Skeletal muscle cell (primary cell): ENCODE data around the gene HIVEP2.
A peak's percentile ranks its signal among the peaks of the same experiment; 100 is the strongest.

ENCODE experiments used
- DNase-seq: peaks from one replicate; pipeline ENCODE4 v3.0.0-alpha.2; 2010; ENCODE audit warnings: low read depth
- H3K4me3 ChIP-seq: 2 replicates; pipeline ENCODE4 v1.5.1; 2011; ENCODE audit warnings: low read depth, mild to moderate bottlenecking, control low read depth, low read length, moderate library complexity

HIVEP2 gene

GRCh38 chr6:142872376-142872775, 72.6 kb downstream of the HIVEP2 start:
- no peak overlapping the region for H3K4me3 ChIP-seq
- no peak for DNase-seq

- DNase-seq: peak; percentile 81
- no peak overlapping the region for H3K4me3 ChIP-seq
Observed at GRCh38 chr6:142871910-142872331, 73.1 kb downstream of the HIVEP2 start.

- no peak overlapping the region for H3K4me3 ChIP-seq
- no peak for DNase-seq
Observed at GRCh38 chr6:142870787-142871415, 74.1 kb downstream of the HIVEP2 start.

- no peak for DNase-seq
- H3K4me3 ChIP-seq: no peak overlapping the region
Observed at GRCh38 chr6:142868917-142869316, 76.1 kb downstream of the HIVEP2 start.

- H3K4me3 ChIP-seq: no peak overlapping the region
- DNase-seq: no peak
Observed at GRCh38 chr6:142867988-142868812, 76.8 kb downstream of the HIVEP2 start.

GRCh38 chr6:142867355-142867801, 77.6 kb downstream of the HIVEP2 start:
- DNase-seq: peak; percentile 57
- no peak overlapping the region for H3K4me3 ChIP-seq

GRCh38 chr6:142863981-142864380, 81.0 kb downstream of the HIVEP2 start:
- no peak for DNase-seq
- H3K4me3 ChIP-seq: no peak overlapping the region

GRCh38 chr6:142861711-142862110, 83.3 kb downstream of the HIVEP2 start:
- no peak for DNase-seq
- no peak overlapping the region for H3K4me3 ChIP-seq

GRCh38 chr6:142860498-142860897, 84.5 kb downstream of the HIVEP2 start:
- DNase-seq: no peak
- H3K4me3 ChIP-seq: no peak overlapping the region

GRCh38 chr6:142857796-142858555, 87.0 kb downstream of the HIVEP2 start:
- no peak overlapping the region for H3K4me3 ChIP-seq
- DNase-seq: no peak

- no peak for DNase-seq
- H3K4me3 ChIP-seq: no peak overlapping the region
Observed at GRCh38 chr6:142857233-142857761, 87.7 kb downstream of the HIVEP2 start.

GRCh38 chr6:142856624-142857232, 88.2 kb downstream of the HIVEP2 start:
- no peak for DNase-seq
- no peak overlapping the region for H3K4me3 ChIP-seq

- H3K4me3 ChIP-seq: no peak overlapping the region
- no peak for DNase-seq
Observed at GRCh38 chr6:142855893-142856623, 88.9 kb downstream of the HIVEP2 start.

GRCh38 chr6:142854589-142855488, 90.1 kb downstream of the HIVEP2 start:
- no peak for DNase-seq
- H3K4me3 ChIP-seq: no peak overlapping the region

GRCh38 chr6:142853244-142854180, 91.5 kb downstream of the HIVEP2 start:
- H3K4me3 ChIP-seq: no peak overlapping the region
- DNase-seq: no peak

GRCh38 chr6:142851601-142852000, 93.4 kb downstream of the HIVEP2 start:
- no peak for DNase-seq
- H3K4me3 ChIP-seq: no peak overlapping the region
